GM08714 (cell line): ENCODE results near the gene TMC3.
"Not testable (repeated sequence)": the region's sequence is repeated elsewhere in the genome, so short reads cannot be mapped to it uniquely, and the experiment has no call there.

Experiments
- H3K4me3 ChIP-seq: fragments of 200-500 bp; sonication (Bioruptor generic); 2 replicates; pipeline ENCODE4 v1.5.1; 2014; ENCODE audit warnings: mild to moderate bottlenecking, low read length, inconsistent platforms
- ZNF274 ChIP-seq: IDR thresholded peaks from 2 replicates; pipeline ENCODE4 v1.6.1; 2012; ENCODE audit warnings: mild to moderate bottlenecking, low read depth, low read length

TMC3 gene

DNA sequence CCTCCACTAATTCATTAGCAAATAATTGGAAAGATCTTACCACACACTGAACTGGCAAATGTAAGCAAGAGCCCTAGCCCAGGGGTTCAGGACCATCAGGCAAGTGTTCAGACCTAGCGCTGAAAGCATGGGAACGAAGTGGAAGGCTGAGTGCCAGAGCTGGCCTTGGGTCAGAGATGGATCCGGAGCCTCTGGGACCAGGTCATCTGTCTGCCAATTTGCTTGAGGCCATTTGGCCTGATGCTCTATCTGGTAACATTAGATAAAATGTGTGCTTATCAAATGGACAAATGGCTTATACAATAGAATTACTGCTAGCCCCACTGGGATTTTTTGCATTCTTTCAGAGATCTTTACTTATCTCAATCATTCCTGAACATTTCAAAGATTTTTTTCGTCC is 1.4 kb upstream of the TMC3 start:
- no peak for TF ChIP-seq ZNF274
- no peak overlapping the region for H3K4me3 ChIP-seq

DNA sequence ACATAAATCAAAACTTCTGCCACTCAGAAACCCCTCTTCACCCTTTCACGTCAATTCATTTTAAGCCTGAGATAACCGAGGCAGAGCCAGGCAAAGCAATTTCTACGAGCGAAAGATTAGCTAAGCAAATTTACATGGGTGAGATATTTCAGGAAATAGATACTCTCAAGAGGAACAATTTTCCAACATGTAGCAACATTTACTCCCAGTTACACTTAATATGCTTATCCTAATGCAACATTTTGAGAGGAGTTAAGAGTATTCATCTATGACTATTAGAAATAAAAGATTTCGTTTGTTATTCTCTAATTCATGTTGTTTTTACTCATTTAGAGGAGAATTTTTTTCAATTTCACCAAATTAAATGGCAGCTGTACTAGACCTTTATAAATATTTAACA is 837 bp downstream of the TMC3 start:
- H3K4me3 ChIP-seq, result no peak overlapping the region
- TF ChIP-seq ZNF274, result no peak

DNA sequence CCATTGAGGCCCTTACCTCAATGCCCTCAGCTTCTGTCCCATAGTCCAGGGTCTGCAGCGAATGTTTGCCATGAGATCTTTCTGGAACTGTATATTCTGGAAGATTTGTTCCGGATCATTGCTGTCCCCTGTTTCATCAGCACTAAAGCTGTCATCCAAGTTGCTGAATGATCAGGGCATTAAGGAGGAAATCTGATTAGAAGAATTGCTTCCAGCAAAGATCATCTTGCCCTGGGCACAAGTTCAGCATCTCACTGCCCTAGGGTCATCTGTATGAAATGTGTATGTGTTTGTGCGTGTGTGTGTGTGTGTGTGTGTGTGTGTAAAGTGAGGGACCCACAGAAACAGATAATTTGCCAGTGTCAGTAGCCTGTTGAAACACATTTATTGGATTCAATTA is 1.4 kb downstream of the TMC3 start:
- no peak overlapping the region for H3K4me3 ChIP-seq
- TF ChIP-seq ZNF274, result no peak

DNA sequence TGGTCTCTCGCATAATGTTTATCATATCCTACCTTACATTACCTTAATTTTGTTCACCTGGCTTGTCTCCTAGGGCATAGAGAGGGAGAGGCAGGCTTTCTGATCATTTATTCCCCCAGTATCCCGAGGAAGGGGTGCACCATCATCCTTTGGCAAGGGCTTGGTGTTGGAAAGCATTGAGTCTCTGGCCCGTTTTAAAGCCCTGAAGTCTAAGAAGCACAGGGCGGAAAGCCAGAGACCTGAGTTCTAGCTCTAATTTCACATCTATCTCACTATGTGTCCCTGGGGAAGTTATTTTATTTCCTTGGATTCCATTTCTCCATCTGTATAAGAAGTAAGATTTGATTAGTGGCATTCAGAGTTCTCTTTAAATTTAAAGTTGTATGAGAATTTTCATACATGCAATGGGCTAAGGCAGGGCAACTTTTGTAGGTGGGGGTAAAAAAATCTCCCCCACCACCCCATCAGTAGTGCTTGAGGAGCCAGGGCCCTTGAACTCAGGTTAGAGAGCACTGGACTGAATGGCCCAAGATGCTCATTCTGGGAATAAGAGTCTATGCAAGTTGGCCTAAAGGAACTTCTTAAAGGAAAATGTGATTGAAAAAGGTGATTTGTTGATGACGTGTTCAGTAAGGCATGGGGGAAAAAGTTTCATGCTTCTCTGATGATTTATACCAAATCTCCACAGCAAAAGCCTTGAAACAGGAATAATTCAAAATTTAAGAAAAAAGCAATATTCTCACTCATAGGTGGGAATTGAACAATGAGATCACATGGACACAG is 10.1 kb downstream of the TMC3 start:
- no peak overlapping the region for H3K4me3 ChIP-seq
- TF ChIP-seq ZNF274, result no peak

DNA sequence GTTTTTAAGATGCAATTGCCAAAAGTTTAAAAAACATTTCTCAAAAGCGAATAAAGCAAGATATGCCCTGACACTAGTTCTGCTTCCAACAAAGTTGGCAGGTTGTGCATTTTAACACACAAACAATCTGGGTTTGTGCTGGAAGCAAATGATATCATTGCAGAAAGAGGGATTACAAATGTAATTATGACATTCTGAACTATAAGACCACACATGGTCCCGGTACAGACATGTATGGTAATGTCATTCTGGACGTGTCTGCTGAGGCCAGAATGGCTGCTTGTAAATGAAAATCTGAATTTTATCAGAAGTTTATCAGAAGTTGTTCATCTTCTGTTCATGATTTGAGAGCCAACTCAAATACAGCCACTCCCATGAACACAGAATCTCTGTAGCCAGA is 10.7 kb downstream of the TMC3 start:
- H3K4me3 ChIP-seq, result no peak overlapping the region
- TF ChIP-seq ZNF274, result no peak

DNA sequence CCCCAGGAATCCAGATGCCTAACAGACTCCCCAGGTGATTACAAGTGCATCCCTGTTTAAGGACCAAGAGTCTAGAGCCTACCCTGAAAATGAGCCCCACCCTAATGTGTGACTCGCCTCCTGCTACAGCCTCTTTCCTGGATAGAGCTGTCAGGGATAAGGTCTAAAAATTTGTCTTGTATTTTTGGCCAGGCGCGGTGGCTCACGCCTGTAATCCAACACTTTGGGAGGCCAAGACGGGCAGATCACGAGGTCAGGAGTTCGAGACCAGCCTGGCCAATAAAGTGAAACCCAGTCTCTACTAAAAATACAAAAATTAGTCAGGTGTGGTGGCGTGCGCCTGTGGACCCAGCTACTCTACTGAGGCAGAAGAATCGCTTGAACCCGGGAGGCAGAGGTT is 11.2 kb downstream of the TMC3 start:
- no peak for TF ChIP-seq ZNF274
- H3K4me3 ChIP-seq, result no peak overlapping the region

DNA sequence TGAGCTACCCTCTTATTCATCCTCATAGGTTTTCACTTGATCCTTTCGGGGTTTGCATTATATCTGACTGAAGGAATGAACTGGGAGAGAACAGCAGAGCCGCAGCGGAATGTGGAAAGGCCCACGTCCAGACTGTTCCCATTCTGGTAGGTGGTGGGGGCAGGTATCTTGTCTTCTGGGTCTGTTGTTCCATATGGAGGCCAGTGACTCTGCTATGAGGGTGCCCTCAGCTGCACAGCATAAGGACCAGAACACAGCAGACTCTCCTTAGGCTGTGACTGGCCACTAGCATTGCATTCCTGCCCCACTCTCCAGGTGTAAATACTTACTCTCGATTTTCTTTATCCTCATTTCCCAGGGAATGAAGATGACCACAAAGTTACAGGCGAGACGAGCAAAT is 12.1 kb downstream of the TMC3 start:
- TF ChIP-seq ZNF274, result no peak
- H3K4me3 ChIP-seq, result no peak overlapping the region

DNA sequence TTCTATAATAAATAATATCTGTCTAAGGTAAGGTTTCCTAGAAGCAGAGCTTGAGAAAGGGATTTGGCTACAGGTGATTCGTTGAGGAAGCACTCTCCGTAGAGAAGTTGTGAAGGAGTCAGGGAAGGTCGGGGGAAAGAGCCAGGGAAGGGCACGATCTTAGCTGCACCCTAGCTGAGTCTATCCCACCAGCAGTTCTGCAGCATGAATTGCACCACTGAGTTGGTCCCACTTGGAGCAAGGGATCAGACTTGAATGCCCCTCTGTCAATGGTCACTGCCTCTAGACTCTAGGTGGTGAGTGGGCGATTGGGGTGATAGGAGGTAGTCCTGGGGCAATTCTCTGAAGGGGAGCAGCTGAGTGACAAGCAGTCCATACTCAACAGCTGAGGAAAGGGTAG is 13.5 kb downstream of the TMC3 start:
- TF ChIP-seq ZNF274, result no peak
- no peak overlapping the region for H3K4me3 ChIP-seq

DNA sequence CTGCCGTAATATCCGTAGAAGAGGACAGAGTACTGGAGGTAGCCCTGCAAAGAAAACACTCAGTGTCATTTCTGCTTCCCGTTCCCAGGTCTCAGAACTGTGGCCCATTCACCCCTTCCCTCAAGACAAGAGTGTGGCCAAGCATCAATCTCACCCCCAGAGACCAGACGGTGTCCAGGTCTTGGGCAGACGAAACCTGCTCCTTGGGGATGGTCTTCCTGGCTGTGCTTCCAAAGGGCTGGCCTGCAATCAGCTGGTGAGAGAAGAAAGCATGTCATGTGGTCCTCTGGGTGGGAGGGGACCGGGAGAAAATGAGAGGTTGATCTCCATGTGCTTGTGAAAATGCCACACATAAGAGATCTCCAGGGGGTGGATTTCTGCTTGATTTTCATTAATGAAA is 15.8 kb downstream of the TMC3 start:
- H3K4me3 ChIP-seq, result no peak overlapping the region
- TF ChIP-seq ZNF274, result no peak

DNA sequence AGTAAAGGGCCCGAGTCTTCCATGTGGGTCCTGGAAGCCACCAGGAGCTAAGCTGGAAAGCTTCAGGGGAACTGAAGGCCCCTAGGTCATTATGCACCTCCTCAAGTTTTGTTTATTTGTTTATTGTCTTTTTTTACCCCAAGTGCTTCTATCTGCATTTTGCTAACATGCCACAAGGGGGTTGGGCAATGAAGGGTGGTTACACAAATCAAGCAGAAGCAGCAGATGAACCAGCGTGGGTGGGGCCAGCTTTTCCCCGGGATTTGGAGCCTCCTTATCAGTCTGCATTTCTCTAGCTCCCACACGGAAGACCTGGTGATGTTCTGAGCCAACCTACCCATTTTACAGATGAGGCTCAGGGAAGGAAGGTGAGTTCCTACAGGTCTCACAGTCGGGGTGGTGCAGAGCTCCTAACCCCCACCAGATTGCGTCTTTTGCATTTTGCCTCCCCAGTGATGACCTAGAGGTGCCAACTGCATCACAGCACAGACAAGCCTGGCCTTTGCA is 16.8 kb downstream of the TMC3 start:
- TF ChIP-seq ZNF274, result no peak

DNA sequence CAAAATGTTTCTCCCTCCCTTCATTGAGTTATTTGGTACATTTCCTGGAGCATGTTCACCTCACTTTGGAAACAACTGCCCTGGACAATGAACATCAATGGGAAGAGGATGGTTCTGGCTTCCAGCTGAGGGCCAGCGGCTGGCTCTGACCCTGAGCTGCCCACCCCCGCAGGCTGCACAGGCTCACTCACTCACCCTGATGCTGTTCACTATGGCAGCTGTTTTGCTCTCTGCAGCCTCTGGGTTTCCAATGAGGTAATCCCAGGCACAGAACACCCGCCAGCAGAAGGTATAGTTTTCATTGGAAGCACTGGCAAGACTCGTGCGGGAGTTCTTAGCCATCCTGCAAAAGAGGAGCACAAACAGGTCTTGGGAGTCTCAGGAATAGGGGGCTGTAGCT is 17.8 kb downstream of the TMC3 start:
- no peak overlapping the region for H3K4me3 ChIP-seq
- TF ChIP-seq ZNF274, result no peak

More for the DNA sequence above, 16.8 kb downstream of the TMC3 start:
- H3K4me3 ChIP-seq, result no peak overlapping the region

DNA sequence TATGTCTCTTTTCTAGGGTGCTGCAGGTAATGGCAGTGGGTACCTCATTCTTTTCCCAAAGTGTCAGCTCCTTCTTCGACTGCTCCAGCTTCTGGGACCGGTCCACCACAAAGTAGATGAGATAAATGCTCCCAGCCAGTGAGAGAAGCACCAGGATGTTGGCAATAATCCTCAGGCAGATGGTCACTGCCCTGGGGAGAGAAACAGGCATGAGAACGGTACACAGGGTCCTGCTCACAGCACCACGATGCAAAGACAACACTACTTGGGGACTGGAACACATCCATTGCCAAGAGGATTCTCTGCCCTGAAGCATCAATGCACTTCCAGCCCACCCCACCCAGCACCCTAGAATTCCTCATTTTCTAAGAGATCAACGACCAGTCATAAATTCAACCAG is 22.4 kb downstream of the TMC3 start:
- no peak overlapping the region for H3K4me3 ChIP-seq
- no peak for TF ChIP-seq ZNF274

DNA sequence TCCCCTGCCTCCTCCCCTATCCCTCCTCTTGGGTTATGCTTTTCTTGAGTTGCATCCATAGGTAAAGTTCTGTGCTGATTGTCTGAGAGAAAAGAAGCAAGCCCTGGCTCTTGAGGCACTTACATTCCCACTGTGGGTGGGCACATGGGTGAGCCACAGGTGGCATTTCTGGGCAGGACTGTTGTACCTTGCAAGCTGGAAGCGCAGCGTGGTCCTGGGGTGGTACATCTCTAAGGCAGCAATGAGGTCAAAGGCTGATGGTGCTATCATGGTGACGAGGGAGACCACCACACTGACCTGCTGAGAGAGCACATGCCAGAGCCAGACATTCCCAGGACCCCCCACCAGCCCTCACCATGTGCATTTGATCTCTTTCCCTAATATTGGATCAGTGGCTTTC is 24.7 kb downstream of the TMC3 start:
- no peak overlapping the region for H3K4me3 ChIP-seq
- TF ChIP-seq ZNF274, result no peak

DNA sequence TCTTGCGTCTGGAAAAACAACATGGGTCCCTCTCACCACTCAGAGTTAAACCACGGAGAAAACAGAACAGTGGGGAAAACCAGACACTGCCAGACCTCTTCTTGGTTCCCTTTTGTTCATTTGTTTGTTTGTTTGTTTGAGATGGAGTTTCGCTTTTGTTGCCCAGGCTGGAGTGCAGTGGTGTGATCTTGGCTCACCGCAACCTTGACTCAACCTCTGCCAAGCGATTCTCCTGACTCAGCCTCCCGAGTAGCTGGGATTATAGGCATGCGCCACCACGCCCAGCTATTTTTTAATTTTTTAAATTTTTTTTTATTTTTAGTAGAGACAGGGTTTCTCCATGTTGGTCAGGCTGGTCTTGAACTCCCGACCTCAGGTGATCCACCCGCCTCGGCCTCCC is 25.3 kb downstream of the TMC3 start:
- H3K4me3 ChIP-seq, result not testable (repeated sequence)

DNA sequence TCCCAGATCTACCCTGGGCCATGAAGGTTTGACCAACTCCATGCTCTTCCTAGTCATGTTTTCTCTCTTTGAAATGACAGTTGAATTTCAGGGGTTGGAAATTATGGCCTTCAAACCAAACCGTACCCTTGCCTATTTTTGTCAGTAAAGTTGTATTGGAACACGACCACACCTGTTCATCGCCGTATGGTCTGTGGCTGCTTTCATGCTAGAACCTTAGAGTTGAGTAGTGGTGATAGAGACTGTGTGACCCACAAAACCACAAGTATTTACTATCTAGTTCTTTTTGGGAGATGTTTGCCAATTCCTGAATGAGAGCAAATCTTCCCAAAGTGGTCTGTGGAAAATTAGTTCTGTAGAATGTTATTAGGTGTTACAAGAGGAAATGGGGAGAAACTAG is 26.1 kb downstream of the TMC3 start:
- TF ChIP-seq ZNF274, result no peak
- no peak overlapping the region for H3K4me3 ChIP-seq

DNA sequence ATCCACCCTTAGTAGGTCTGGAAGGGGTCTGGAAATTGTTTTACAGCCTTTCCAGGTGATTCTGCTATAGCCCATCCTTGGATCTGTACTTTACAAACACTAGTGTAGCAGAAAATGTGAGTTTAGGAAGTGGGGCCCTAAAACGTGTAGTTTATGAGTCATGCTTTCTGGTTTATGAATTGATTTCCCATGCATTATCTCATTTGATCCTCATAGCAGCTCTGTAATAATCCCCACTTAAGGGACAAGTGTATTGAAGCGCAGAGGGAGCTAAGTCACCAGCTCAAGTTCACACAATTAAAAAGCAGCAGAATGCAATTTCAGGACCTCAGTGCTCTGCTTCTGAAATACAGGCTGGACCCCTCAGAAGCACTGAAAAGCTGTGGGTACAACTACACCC is 27.4 kb downstream of the TMC3 start:
- no peak for TF ChIP-seq ZNF274
- H3K4me3 ChIP-seq, result no peak overlapping the region
